ENCODE results near the gene CRHR1.

Gene CRHR1

DNA sequence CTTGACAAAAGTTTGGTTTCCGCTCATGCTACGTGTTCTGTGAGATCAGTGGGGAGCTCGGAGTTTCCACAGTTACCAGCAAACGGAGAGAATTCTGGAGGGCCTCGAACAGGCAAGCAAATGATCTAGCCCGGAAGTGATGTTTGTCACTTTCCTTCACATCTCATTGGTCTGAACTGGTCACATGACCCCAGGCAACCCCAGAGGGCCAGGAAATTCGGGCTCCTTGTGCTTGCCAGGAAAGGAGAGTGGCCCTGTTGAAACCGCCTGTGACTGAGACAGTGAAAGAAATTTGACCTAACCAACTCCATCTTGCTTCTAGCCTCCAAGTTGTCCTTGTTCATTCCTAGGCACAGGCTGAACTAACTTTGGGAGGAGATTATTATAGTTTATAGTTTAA is 83.6 kb downstream of the CRHR1 start:
- DNase-seq (ENCODE audit: low spot score): no peak

DNA sequence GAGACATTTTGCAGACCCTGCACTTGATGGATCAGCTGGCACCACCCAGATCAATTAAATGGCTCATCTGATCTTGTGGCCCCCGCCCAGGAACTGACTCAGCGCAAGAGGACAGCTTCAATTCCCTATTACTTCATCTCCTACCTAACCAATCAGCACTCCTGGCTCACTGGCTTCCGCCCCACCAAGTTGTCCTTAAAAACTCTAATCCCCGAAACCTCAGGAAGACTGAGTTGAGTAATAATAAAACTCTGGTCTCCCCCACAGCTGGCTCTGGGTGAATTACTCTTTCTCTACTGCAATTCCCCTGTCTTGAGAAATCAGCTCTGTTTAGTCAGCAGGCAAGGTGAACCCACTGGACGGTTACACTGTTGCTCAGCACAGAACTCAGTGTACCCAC is 84.2 kb downstream of the CRHR1 start:
- DNase-seq (ENCODE audit: low spot score): no peak

GRCh38 chr17:45869676-45870341 is 85.7 kb downstream of the CRHR1 start:
- no peak for DNase-seq (ENCODE audit: low spot score)

GRCh38 chr17:45870342-45870974 is 86.3 kb downstream of the CRHR1 start:
- no peak for DNase-seq (ENCODE audit: low spot score)

DNA sequence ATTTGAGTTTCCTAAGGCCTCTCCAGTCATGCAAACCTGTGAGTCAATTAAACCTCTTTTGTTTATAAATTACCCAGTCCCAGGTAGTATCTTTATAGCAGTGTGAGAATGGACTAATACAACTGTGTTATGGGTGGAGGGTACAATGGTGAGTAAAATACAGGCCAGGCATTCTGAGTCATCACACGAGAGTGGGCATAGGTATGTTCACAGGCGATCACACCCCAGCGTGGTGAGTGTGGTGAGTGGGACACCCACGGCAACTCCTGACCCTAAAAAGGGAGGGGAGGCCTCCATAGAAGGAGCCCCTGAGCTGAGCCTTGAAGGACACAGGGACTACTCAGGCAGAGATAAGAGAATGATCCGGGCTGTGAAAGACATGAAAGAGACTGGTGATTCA is 87.6 kb downstream of the CRHR1 start:
- no peak for DNase-seq (ENCODE audit: low spot score)

- no peak for DNase-seq (ENCODE audit: low spot score)
Measured at GRCh38 chr17:45873728-45874127, 89.6 kb downstream of the CRHR1 start.

DNA sequence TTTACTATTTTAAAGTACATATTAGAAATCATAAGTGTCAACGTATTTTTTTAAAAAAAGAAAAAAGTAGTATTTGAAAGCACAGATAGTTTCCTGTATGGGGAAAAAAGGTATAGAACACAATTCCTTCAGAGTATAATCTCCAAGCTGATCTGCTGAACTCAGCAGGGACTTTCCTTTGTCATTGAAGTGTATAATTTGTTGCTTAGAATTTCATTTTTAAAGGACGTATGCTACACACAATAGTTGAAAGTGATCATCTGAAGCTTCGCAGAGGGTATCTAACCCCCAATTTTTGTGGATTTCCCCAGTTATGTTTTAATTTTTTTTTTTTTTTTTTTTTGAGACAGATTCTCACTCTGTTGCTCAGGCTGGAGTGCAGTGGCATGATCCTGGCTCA is 90.0 kb downstream of the CRHR1 start:
- no peak for DNase-seq (ENCODE audit: low spot score)

DNA sequence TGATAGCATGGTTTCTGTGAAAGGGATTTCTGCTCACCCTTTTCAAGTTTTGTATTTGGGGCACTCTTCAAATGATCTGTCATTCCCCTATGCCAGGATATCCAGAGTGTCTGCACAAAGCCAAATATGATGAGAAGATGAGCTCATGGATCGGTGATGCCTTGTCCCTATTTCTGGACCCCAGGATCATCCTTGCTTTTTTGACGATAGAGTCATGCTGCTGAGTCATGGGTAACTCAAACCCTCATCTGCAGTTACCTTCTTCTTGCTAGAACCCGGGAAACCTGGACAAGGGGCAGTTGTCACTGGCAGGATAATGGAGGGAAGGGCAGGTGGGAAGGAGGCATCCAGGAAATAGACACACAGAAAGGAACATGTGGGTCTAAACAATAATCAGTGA is 92.4 kb downstream of the CRHR1 start:
- no peak for DNase-seq (ENCODE audit: low spot score)

DNA sequence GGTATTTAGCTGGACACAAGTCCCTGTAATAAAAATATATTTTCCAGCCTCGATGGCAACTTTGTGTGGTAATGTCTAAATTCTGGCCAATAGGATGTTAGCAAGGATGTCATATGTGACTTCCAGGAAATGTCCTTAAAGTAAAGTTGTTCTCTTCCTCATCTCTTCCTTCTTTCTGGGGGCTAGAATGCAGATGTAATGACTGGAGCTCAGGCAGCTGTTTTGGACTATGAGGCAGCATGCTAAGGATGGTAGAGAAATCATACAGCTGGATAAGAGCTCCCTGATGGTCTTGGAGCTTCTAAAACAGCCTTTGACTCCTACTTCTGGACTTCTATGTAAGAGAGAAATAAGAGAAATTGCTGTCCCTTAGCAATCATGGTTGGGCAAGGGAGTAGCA is 93.3 kb downstream of the CRHR1 start:
- DNase-seq (ENCODE audit: low spot score): no peak

GRCh38 chr17:45883063-45883462 is 98.9 kb downstream of the CRHR1 start:
- no peak for DNase-seq (ENCODE audit: low spot score)
